ENCODE measurements around the gene NEK7.
"Not testable (repeated sequence)": the region's sequence is repeated elsewhere in the genome, so short reads cannot be mapped to it uniquely, and the experiment has no call there.

The NEK7 gene

DNA sequence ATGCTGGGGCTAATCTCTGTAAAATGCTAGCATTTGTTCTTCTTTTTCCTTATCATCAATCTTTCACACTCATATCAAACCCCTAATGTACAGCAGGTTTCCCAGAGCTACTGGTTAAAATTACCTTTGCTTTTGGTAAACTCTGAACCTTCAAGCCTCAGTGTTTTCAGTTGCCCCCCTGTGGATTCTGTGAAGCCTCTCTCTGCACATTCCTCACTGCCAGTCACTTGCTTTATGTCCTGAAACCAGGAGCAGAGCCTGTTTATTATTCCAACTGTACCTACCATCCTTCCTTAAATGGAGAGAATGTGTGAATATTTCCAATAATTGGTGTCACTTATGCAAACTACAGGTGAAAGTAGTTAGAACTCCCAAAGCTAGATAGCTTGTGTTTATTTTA is 134.2 kb downstream of the NEK7 start:
- DNase-seq (ENCODE audit: low read depth), result no peak

GRCh38 chr1:198291924-198292323 is 135.1 kb downstream of the NEK7 start:
- no peak for DNase-seq (ENCODE audit: low read depth)

DNA sequence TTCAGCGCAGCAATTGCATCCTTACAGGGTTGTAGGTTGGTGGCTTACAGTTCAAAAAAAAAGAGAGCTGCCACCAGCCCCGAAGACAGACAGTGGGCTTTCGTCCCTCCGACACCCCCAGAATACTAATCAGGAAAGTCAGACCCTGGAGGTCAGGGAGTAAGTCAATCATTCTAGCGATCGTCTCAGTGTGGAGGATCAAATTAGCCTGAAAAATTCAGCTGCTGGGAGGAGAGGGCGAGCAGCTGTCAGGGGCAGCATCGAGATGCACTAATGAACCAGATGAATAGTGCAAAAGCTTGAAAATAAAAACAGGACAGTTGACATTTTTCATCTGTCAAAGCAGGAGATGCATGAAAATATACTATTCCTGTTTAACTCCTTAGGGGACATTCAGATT is 138.4 kb downstream of the NEK7 start:
- no peak for DNase-seq (ENCODE audit: low read depth)

GRCh38 chr1:198295971-198296370 is 139.2 kb downstream of the NEK7 start:
- DNase-seq (ENCODE audit: low read depth), result no peak

- no peak for DNase-seq (ENCODE audit: low read depth)
Observed at GRCh38 chr1:198297281-198297680, 140.5 kb downstream of the NEK7 start.

- DNase-seq (ENCODE audit: low read depth), result no peak
Observed at GRCh38 chr1:198298640-198299039, 141.8 kb downstream of the NEK7 start.

GRCh38 chr1:198300451-198300850 is 143.7 kb downstream of the NEK7 start:
- DNase-seq (ENCODE audit: low read depth), result no peak

DNA sequence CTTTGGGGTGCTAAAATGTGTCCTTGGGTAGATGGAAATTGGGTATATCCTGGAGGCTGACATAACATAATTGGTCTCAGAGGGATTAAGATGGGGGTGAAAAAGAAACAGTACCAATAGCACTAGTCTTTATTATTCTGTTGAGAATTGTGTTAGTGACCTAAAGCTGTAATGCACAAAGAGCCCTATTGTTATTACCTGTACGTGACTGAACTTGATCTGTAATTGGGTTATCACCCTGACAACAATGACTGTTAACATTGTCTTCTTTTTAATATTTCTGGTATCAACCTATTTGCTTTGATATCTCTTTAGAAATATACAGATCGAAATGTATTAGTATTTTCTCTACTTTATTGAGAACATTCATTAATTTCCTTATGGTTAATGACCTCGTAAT is 147.6 kb downstream of the NEK7 start:
- no peak for DNase-seq (ENCODE audit: low read depth)

DNA sequence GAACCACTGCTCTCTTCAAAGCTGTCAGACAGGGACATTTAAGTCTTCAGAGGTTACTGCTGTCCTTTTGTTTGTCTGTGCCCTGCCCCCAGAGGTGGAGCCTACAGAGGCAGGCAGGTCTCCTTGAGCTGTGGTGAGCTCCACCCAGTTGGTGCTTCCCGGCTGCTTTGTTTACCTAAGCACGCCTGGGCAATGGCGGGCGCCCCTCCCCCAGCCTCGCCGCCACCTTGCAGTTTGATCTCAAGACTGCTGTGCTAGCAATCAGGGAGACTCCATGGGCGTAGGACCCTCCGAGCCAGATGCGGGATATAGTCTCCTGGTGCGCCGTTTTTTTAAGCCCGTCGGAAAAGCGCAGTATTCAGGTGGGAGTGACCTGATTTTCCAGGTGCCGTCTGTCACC is 158.0 kb downstream of the NEK7 start:
- DNase-seq (ENCODE audit: low read depth), result not testable (repeated sequence)

- DNase-seq (ENCODE audit: low read depth), result not testable (repeated sequence)
Observed at GRCh38 chr1:198315331-198315730, 158.5 kb downstream of the NEK7 start.

DNA sequence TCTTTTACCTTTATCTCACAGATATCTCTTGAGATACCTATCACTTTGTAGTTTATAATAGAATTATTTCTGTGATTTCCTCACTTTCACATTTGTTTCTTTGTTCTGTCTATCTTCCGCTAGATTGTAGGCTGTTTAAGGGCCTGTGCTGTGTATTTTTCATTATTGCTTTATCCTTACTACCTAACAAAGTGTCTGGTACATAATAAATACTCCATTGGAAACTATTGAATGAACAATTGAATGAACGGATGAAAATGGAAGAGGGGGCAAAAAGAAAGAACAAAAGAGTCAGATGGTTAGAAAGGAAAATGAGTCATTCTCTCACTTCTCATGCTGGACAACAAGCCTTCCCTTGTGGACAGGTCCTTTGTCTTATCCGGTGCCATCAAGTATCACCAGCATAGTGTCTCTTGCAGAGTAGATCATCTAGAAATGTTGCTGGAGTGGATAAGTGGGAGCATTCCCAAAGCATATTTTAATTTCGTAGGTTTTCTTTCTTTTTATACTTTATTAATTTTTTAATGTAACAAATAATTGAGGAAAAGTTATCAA is 159.8 kb downstream of the NEK7 start:
- no peak for DNase-seq (ENCODE audit: low read depth)

DNA sequence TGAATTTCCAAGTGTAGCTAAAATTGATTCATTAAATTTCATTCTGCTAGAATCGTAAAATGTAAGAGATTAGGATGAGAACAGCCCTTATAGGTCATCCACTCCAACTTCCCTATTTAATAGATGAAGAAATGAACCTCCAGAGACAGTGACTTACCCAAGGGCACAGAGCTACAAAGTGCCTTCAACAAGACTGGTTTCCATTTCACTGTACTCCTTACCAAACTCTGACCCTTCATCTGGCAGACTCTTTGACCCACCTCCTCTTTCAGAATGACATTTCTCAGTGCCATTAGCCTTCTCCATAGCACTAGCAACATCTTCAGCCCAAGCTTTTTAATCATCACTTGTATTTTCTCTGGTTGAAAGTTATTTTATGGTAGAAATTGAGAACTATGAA is 161.3 kb downstream of the NEK7 start:
- no peak for DNase-seq (ENCODE audit: low read depth)

DNA sequence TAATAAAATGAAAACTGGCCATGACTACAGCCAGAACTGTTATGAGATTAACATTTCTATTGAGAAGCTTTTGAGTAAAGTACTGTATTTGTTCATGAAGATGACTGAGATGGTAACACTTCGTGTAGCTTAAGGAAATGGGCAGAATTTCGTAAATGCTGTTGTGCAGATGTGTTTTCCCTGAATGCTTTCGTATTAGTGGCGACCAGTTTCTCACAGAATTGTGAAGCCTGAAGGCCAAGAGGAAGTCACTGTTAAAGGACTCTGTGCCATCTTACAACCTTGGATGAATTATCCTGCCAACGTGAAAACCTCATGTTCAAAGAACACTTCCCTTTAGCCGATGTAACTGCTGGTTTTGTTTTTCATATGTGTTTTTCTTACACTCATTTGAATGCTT is 164.0 kb downstream of the NEK7 start:
- DNase-seq (ENCODE audit: low read depth), result no peak

DNA sequence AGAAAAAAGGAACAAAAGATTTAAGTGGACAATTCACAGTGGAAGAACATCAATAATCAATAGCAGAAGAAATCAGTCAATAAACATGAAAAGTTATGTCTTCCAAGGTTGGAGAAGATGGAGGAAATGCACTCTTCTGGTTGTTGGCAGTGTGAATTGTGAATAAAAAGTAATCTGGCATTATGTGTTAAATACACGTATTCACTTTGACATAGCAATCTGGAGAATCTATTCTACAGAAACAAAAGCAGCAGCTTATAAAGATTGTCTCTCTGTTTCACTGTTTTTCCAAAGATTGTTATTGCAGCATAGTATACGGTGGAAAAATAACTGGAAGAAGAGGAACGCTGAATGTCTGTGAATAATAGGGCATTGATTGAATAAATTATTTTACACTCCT is 169.4 kb downstream of the NEK7 start:
- DNase-seq (ENCODE audit: low read depth), result no peak

DNA sequence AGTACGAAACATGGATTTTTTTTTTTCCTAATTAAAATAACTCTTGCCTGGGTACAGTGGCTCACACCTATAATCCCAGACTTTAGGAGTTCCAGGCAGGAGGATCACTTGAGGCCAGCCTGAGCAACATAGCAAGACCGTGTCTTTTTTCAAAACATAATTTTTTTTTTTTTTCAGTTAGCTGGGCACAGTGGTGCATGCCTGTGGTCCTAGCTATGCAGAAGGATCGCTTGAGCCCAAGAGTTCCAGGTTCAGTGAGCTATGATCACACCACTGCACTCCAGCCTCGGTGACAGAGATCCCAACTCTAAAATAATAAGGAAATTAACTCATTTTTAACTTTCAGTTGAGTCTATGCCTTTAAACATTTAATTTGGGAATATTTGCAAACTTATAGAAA is 170.1 kb downstream of the NEK7 start:
- no peak for DNase-seq (ENCODE audit: low read depth)

- no peak for DNase-seq (ENCODE audit: low read depth)
Observed at GRCh38 chr1:198328458-198329032, 171.7 kb downstream of the NEK7 start.

- no peak for DNase-seq (ENCODE audit: low read depth)
Observed at GRCh38 chr1:198330982-198331615, 174.3 kb downstream of the NEK7 start.

DNA sequence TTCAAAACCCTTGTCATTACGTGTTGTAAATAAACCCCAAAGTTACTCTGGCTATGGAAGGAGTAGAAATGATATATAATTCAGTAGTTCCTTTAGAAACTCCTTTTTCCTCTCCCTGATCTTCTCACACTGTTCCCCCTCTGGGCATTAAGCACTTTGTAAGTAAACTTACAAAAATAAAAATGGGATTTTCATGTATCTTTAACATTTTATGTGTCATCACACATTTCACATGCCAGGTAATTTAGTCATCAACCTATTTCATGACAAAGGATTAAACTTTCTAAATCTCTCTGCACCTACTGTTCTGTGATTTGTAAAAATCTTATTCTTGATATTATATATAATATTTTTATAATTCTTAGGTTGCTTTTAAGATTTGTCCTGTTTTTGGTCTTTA is 176.9 kb downstream of the NEK7 start:
- DNase-seq (ENCODE audit: low read depth), result no peak

- DNase-seq (ENCODE audit: low read depth), result no peak
Observed at GRCh38 chr1:198335663-198336062, 178.9 kb downstream of the NEK7 start.

GRCh38 chr1:198337886-198338285 is 181.1 kb downstream of the NEK7 start:
- DNase-seq (ENCODE audit: low read depth), result no peak

GRCh38 chr1:198340139-198340538 is 183.3 kb downstream of the NEK7 start:
- DNase-seq (ENCODE audit: low read depth), result no peak

DNA sequence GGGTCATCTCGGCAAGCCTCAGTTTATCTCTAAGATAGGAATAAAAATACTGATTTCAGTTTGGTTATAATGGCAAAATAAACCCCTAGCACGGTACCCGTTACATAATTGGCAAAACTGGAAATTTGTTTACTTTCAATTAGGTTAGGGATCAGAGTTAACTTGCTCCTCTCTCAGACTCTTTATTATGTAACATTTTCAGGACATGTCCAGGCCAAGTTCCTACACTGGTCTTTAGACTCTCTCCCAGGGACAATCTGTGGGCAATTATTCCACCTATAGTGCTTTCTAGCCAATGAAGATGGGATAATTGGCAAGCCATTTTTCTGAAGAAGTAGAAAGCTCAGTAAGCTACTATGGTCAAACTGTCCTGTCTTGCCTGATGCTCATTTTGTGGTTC is 189.4 kb downstream of the NEK7 start:
- DNase-seq (ENCODE audit: low read depth), result no peak

DNA sequence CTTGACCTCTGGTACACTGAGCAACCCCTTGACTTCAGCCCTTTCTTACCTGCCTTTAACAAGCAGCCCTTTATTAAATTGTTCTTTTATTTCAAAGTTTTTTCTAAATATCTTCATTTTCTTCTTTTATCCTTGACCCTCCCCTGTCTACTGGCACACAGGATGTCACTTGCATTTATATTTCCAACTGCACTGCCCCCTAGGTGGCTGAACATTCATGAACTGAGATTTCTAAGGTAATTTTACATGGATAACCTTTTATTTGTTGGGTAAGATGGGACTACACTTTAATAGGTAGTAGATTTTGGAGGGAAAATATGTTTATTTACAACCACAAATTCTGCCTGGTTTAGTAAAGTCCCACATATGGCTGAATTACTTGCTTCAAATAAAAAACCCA is 193.7 kb downstream of the NEK7 start:
- DNase-seq (ENCODE audit: low read depth), result no peak

Measured in CMK (cell line).